Endodermal cell (in vitro differentiated cells): ENCODE measurements around the gene TPRX1. TPM values are rescaled to one million over a fixed set of nuclear protein-coding genes. Genes with fewer than 3 reads are reported as not detected.

Source experiments
- DNase-seq: peaks from one replicate; pipeline ENCODE4 v3.0.0-alpha.2; 2017
- H3K27ac ChIP-seq: 2 replicates; pipeline ENCODE4 v1.5.1; 2013; ENCODE audit warnings: mild to moderate bottlenecking, low read depth, low read length, moderate library complexity
- H3K27me3 ChIP-seq: 2 replicates; pipeline ENCODE4 v1.6.1; 2013; ENCODE audit warnings: mild to moderate bottlenecking, low read length, moderate library complexity; ENCODE audit not compliant: insufficient read depth, control insufficient read depth, poor library complexity, severe bottlenecking
- H3K36me3 ChIP-seq: 2 replicates; pipeline ENCODE4 v1.7.0; 2013; ENCODE audit warnings: mild to moderate bottlenecking, low read length, moderate library complexity; ENCODE audit not compliant: control insufficient read depth, insufficient read depth
- H3K4me1 ChIP-seq: one replicate; pipeline ENCODE4 v1.7.0; 2013; ENCODE audit warnings: low read length; ENCODE audit not compliant: control insufficient read depth, insufficient read depth
- H3K4me3 ChIP-seq: 2 replicates; pipeline ENCODE4 v1.5.1; 2013; ENCODE audit warnings: mild to moderate bottlenecking, low read length, moderate library complexity
- H3K9ac ChIP-seq: 2 replicates; pipeline ENCODE4 v1.6.1; 2013; ENCODE audit warnings: mild to moderate bottlenecking, low read length, moderate library complexity; ENCODE audit not compliant: poor library complexity, severe bottlenecking; ENCODE audit errors: extremely low read depth
- H3K9me3 ChIP-seq: 2 replicates; pipeline ENCODE4 v1.6.1; 2013; ENCODE audit warnings: mild to moderate bottlenecking, low read length, moderate library complexity; ENCODE audit not compliant: control insufficient read depth
- H3K27ac Mint-ChIP-seq: 2 replicates; pipeline ENCODE4 v1.8.0; 2020; ENCODE audit warnings: mixed read lengths
- H3K27me3 Mint-ChIP-seq: 2 replicates; pipeline ENCODE4 v1.8.0; 2021; ENCODE audit warnings: mild to moderate bottlenecking, mixed read lengths; ENCODE audit not compliant: insufficient read depth
- H3K36me3 Mint-ChIP-seq: 2 replicates; pipeline ENCODE4 v1.8.0; 2020; ENCODE audit warnings: low read depth, mixed read lengths
- H3K4me1 Mint-ChIP-seq: 2 replicates; pipeline ENCODE4 v1.8.0; 2020; ENCODE audit warnings: mixed read lengths
- H3K4me3 Mint-ChIP-seq: 2 replicates; pipeline ENCODE4 v1.8.0; 2020; ENCODE audit warnings: mild to moderate bottlenecking, moderate library complexity, mixed read lengths
- H3K9me3 Mint-ChIP-seq: 2 replicates; pipeline ENCODE4 v1.8.0; 2020; ENCODE audit warnings: mild to moderate bottlenecking, mixed read lengths
- CTCF ChIP-seq: fragments of 200-600 bp; sonication (generic); conservative IDR thresholded peaks from 2 replicates; pipeline ENCODE4 v1.5.0; 2021; ENCODE audit warnings: antibody characterized with exemption, mild to moderate bottlenecking
- WGBS, 2 experiments: methylation state at CpG; one replicate each; pipeline versions ENCODE4 v1.1.5 to v1.1.7; 2013; ENCODE audit warnings: missing lambda C conversion rate in 2 of 2, mixed read lengths in 1 of 2; ENCODE audit not compliant: insufficient coverage in 1 of 2, insufficient read length in 1 of 2; 5-methylcytosine and 5-hydroxymethylcytosine counted together
- total RNA-seq, 2 donors: library from RNA; stranded (reverse); fragmentation: NEBNext Ultra II Directional in 1 of 2; extraction: Animal tissue kit (Norgen Biotek cat#: 25700) in 1 of 2; gene quantifications; 2 replicates in 1 of 2; 3 replicates in 1 of 2; pipeline ENCODE4 v1.2.1, GENCODE V29; 2021

TPRX1 gene
- total RNA-seq, 2 donors from 2014 or later: not detected

- Histone ChIP-seq H3K9me3 (peaks cover 5% of the 10 kb centered on the region), H3K4me3 (no peak overlapping the region), H3K4me1 (no peaks in the 10 kb centered on the region), H3K27me3 (no peaks in the 10 kb centered on the region), H3K36me3 (no peaks in the 10 kb centered on the region), H3K27ac (no peak overlapping the region), H3K9ac (no peak overlapping the region)
- peaks cover 6% of the 10 kb centered on the region for H3K9me3 Mint-ChIP-seq
- peaks cover 5% of the 10 kb centered on the region for H3K4me1 Mint-ChIP-seq
- H3K36me3 Mint-ChIP-seq: peaks cover 3% of the 10 kb centered on the region
- WGBS, 2 experiments: 89 to 93% methylated on average over 3 to 4 of the region's 4 CpGs
- H3K27me3 Mint-ChIP-seq: peaks cover 2% of the 10 kb centered on the region
- H3K4me3 Mint-ChIP-seq: no peak overlapping the region
- no peak for DNase-seq
- no peak overlapping the region for H3K27ac Mint-ChIP-seq
- TF ChIP-seq CTCF: no peak
Observed at GRCh38 chr19:47801270-47801669, 3.1 kb downstream of the TPRX1 start.

GRCh38 chr19:47798904-47799266 lies 5.5 kb downstream of the TPRX1 start:
- no peaks in the 10 kb centered on the region for H3K27me3 ChIP-seq
- peaks cover 5% of the 10 kb centered on the region for H3K4me1 Mint-ChIP-seq
- 93% methylated on average over 3 to 4 of the region's 4 CpGs for WGBS, 2 experiments

GRCh38 chr19:47797996-47798903 lies 6.1 kb downstream of the TPRX1 start:
- no peak overlapping the region for H3K27ac Mint-ChIP-seq
- DNase-seq: no peak
- peaks cover 2% of the 10 kb centered on the region for H3K27me3 Mint-ChIP-seq
- H3K9me3 Mint-ChIP-seq: peaks cover 6% of the 10 kb centered on the region
- peaks cover 3% of the 10 kb centered on the region for H3K36me3 Mint-ChIP-seq
- no peak overlapping the region for H3K4me3 Mint-ChIP-seq
- no peaks in the 10 kb centered on the region for H3K27me3 ChIP-seq
- H3K36me3 ChIP-seq: no peaks in the 10 kb centered on the region
- H3K4me3 ChIP-seq: no peak overlapping the region
- WGBS, 2 experiments: 75 to 76% methylated on average over 9 to 14 of the region's 14 CpGs
- H3K9me3 ChIP-seq: peaks cover 5% of the 10 kb centered on the region
- peaks cover 5% of the 10 kb centered on the region for H3K4me1 Mint-ChIP-seq
- H3K9ac ChIP-seq: no peak overlapping the region
- TF ChIP-seq CTCF: no peak
- no peak overlapping the region for H3K27ac ChIP-seq
- H3K4me1 ChIP-seq: no peaks in the 10 kb centered on the region

More at GRCh38 chr19:47798904-47799266, 5.5 kb downstream of the TPRX1 start:
- H3K4me1 ChIP-seq: no peaks in the 10 kb centered on the region
- H3K4me3 Mint-ChIP-seq: no peak overlapping the region
- H3K4me3 ChIP-seq: no peak overlapping the region
- peaks cover 2% of the 10 kb centered on the region for H3K27me3 Mint-ChIP-seq
- H3K36me3 Mint-ChIP-seq: peaks cover 3% of the 10 kb centered on the region
- no peak overlapping the region for H3K9ac ChIP-seq
- H3K36me3 ChIP-seq: no peaks in the 10 kb centered on the region
- H3K27ac ChIP-seq: no peak overlapping the region
- peaks cover 6% of the 10 kb centered on the region for H3K9me3 Mint-ChIP-seq
- peaks cover 5% of the 10 kb centered on the region for H3K9me3 ChIP-seq
- TF ChIP-seq CTCF: no peak
- DNase-seq: no peak
- no peak overlapping the region for H3K27ac Mint-ChIP-seq
